ENCODE measurements around the gene NCKIPSD. TPM values are rescaled to one million over a fixed set of nuclear protein-coding genes. Genes with fewer than 3 reads are reported as not detected.

NCKIPSD gene
- total RNA-seq, 1 experiment from 2014 or later: 46.0 TPM

DNA sequence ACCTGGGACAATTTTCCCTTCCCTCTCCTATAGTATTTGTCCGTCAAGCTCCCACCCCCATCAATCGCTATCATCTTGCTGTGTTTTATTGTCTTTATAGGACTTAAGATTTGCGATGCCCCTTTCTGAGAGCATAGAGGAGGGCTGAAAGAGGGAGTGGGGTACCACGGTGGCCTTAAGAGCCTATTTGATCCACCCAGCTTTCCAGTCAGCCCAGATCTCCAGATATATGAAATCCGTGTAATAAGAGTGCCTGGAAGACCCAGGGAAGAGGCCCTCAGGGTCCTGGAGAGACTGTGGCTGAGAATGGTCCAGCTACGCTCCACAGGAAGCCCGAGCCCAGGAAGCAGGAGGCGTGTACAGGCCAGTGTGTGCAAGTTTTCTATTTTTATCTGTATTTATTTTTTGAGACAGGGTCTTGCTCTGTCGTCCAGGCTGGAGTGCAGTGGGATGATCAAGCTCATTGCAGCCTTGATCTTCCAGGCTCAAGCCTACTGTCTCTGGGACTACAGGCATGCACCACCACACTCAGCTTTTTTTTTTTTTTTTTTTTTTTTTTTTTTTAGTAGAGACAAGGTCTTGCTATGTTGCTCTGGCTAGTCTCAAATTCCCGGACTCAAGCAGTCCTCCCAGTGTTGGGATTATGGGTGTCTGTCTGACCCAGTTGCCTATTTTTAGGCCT lies 964 bp upstream of the NCKIPSD start:
- H2BK15ac ChIP-seq (ENCODE audit: low read depth, low read length): no peak overlapping the region
- H3K14ac ChIP-seq (ENCODE audit: insufficient read depth, low read length): no peak overlapping the region
- no peaks in the 10 kb centered on the region for H3K9me3 ChIP-seq (ENCODE audit: control insufficient read depth, low read depth, low read length)
- no peak overlapping the region for H3K18ac ChIP-seq (ENCODE audit: insufficient read length, low read depth, low read length)
- H3K4me1 ChIP-seq (ENCODE audit: insufficient read depth, low read length): peaks cover 4% of the 10 kb centered on the region; the same call in 1 of the 2 replicates
- Mint-ChIP-seq H3K27ac (peak overlapping the region in 1 of 3 experiments; percentile 76; a peak in 3 of 7 replicates), H3K4me3 (peak overlapping the region; percentile 81 to 93), H3K27me3 (ENCODE audit: low read depth) (no peaks in the 10 kb centered on the region; the same call in 1 of the 2 replicates), H3K36me3 (ENCODE audit: insufficient read depth in 1 of 3, low read depth in 3 of 3) (peaks cover 27 to 62% (median 47%) of the 10 kb centered on the region in 3 experiments; a peak in 6 of 7 replicates), H3K9me3 (no peaks in the 10 kb centered on the region), H3K4me1 (peaks cover 17 to 21% of the 10 kb centered on the region in 2 experiments)
- no peak overlapping the region for H2BK12ac ChIP-seq (ENCODE audit: insufficient read length, low read depth, low read length)
- H3K79me2 ChIP-seq (ENCODE audit: insufficient read depth, low read length): peaks cover 5% of the 10 kb centered on the region; the same call in 1 of the 2 replicates
- WGBS (ENCODE audit: extremely low coverage, insufficient read length, low lambda C conversion rate): no CpG with 5 or more reads among the region's 10 CpGs
- H3K4ac ChIP-seq (ENCODE audit: low read depth, low read length): no peak overlapping the region
- no peak overlapping the region for H2AFZ ChIP-seq (ENCODE audit: low read length)
- TF ChIP-seq, protein P1, sequence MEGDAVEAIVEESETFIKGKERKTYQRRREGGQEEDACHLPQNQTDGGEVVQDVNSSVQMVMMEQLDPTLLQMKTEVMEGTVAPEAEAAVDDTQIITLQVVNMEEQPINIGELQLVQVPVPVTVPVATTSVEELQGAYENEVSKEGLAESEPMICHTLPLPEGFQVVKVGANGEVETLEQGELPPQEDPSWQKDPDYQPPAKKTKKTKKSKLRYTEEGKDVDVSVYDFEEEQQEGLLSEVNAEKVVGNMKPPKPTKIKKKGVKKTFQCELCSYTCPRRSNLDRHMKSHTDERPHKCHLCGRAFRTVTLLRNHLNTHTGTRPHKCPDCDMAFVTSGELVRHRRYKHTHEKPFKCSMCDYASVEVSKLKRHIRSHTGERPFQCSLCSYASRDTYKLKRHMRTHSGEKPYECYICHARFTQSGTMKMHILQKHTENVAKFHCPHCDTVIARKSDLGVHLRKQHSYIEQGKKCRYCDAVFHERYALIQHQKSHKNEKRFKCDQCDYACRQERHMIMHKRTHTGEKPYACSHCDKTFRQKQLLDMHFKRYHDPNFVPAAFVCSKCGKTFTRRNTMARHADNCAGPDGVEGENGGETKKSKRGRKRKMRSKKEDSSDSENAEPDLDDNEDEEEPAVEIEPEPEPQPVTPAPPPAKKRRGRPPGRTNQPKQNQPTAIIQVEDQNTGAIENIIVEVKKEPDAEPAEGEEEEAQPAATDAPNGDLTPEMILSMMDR (conservative IDR thresholded peaks at IDR 0.05): no peak
- DNase-seq: no peak
- H3K27me3 ChIP-seq (ENCODE audit: insufficient read depth, low read length): no peaks in the 10 kb centered on the region
- no peak overlapping the region for H3T11ph ChIP-seq (ENCODE audit: low read length)
- H3K56ac ChIP-seq (ENCODE audit: insufficient read length, low read depth, low read length): no peak overlapping the region
- H4K8ac ChIP-seq (replicated peaks; ENCODE audit: insufficient read length, low read depth, low read length): no peak overlapping the region
- no peaks in the 10 kb centered on the region for H4K20me1 ChIP-seq (ENCODE audit: control insufficient read depth, insufficient read depth, insufficient read length)
- no peak overlapping the region for H2AK5ac ChIP-seq (ENCODE audit: insufficient read length, low read length)
- H4K5ac ChIP-seq (ENCODE audit: insufficient read length, low read depth, low read length): no peak overlapping the region
- H3K79me1 ChIP-seq (ENCODE audit: insufficient read depth, low read depth, low read length, poor library complexity, severe bottlenecking): peaks cover 3% of the 10 kb centered on the region
- H3K4me2 ChIP-seq (ENCODE audit: insufficient read depth, insufficient read length, low read length): peak overlapping the region; percentile 18
- no peak overlapping the region for H2BK20ac ChIP-seq (ENCODE audit: low read depth, low read length, poor library complexity, severe bottlenecking)
- H2BK120ac ChIP-seq (ENCODE audit: low read depth, low read length, poor library complexity, severe bottlenecking): no peak overlapping the region
- no peak overlapping the region for H2BK5ac ChIP-seq (ENCODE audit: insufficient read length, low read length)
- H3K23me2 ChIP-seq (ENCODE audit: insufficient read length, low read depth, low read length, poor library complexity, severe bottlenecking): peaks cover 8% of the 10 kb centered on the region
- no peak overlapping the region for H4K91ac ChIP-seq (ENCODE audit: insufficient read length, low read depth, low read length)
- H3K9ac ChIP-seq (ENCODE audit: extremely low read depth, insufficient read length, low read length): no peak overlapping the region
- no peak overlapping the region for H3K27ac ChIP-seq (ENCODE audit: insufficient read length, low read depth, low read length)
- H3K23ac ChIP-seq (ENCODE audit: insufficient read length, low read depth, low read length): no peak overlapping the region

Data from H9 (cell line).